Ishikawa (cell line): ENCODE data around the gene DERA.

Source experiments
- CEBPB ChIP-seq: IDR thresholded peaks from 2 replicates; pipeline ENCODE4 v1.6.1; 2012
- CREB1 ChIP-seq: IDR thresholded peaks from 2 replicates; pipeline ENCODE4 v1.6.1; 2012; ENCODE audit warnings: low read depth
- EGR1 ChIP-seq: IDR thresholded peaks from 2 replicates; pipeline ENCODE4 v1.6.1; 2012
- EP300 ChIP-seq: IDR thresholded peaks from 2 replicates; pipeline ENCODE4 v1.6.1; 2012; ENCODE audit warnings: borderline replicate concordance
- MAX ChIP-seq: IDR thresholded peaks from 2 replicates; pipeline ENCODE4 v1.6.1; 2012
- NFIC ChIP-seq: IDR thresholded peaks from 2 replicates; pipeline ENCODE4 v1.6.1; 2012
- RAD21 ChIP-seq: IDR thresholded peaks from 2 replicates; pipeline ENCODE4 v1.6.1; 2012; ENCODE audit warnings: low read depth
- REST ChIP-seq: IDR thresholded peaks from 2 replicates; pipeline ENCODE4 v1.6.1; 2012; ENCODE audit warnings: low read depth, mild to moderate bottlenecking
- TAF1 ChIP-seq: IDR thresholded peaks from 2 replicates; pipeline ENCODE4 v1.6.1; 2012; ENCODE audit warnings: low read depth, mild to moderate bottlenecking
- TCF12 ChIP-seq: IDR thresholded peaks from 2 replicates; pipeline ENCODE4 v1.6.1; 2012; ENCODE audit warnings: low read depth
- TEAD4 ChIP-seq: IDR thresholded peaks from 2 replicates; pipeline ENCODE4 v1.6.1; 2012
- USF1 ChIP-seq: IDR thresholded peaks from 2 replicates; pipeline ENCODE4 v1.6.1; 2012
- YY1 ChIP-seq: IDR thresholded peaks from 2 replicates; pipeline ENCODE4 v1.6.1; 2012; ENCODE audit warnings: low read depth
- ZBTB7A ChIP-seq: IDR thresholded peaks from 2 replicates; pipeline ENCODE4 v1.6.1; 2012; ENCODE audit warnings: low read depth

The DERA gene

DNA sequence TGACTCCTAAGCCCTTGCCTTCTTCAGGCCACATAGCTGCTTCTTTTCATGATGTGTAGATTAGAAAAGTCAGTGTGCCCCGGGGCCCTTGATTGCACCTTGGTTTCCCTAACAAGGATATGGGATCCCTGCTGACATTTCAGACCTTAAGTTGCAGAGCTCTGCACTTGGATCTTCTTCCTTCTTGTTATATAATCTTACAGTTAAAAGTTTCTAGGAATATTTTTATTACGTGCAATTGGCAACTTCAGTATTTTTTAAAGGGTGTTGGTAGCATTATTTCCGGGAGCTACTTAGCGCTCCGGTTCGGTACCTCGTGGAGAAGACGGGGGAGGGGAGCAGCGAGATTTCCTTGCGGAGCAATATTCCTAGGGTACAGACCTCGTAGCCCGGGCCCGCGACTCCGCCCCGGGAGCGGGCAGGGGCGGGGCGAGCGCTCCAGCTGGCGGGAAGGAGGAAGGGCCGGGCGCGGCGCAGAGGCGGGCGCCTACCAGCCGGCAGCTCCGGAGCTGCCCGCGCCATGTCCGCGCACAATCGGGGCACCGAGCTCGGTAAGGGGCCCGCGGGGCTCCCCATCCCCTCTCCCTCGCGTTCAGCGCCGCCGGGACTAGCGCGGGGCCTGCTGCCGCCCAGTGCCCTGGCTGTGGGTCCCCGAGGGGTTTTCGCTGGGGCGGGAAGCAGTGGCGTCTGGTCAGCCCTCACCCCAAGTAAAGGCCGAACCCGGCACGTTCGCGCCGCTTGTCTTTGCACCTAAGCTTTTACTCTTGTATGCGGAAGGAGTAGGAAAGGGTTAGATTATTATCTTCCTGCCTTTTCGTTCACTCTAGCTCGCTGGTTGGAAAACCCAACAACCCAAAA, at the start of gene DERA:
TSS of gene DERA (plus strand) at position 469 of the 858 bp plus-strand sequence. CDS start at position 521, 52 bp downstream.
- peak; percentile 88 for TF ChIP-seq MAX
- peak; percentile 9; the same call in 1 of the 2 replicates for TF ChIP-seq REST
- TF ChIP-seq CEBPB = no peak
- TF ChIP-seq EGR1 = no peak
- TF ChIP-seq RAD21 = no peak
- TF ChIP-seq CREB1 = no peak
- 0 out of 2 replicates have a peak, but pooled peaks have one; percentile 4 for TF ChIP-seq TEAD4
- TF ChIP-seq TCF12 = peak; percentile 56; the same call in 1 of the 2 replicates
- TF ChIP-seq TAF1 = peak; percentile 74
- TF ChIP-seq YY1 = peak; percentile 73
- 0 out of 2 replicates have a peak, but pooled peaks have one; percentile 15 for TF ChIP-seq NFIC
- TF ChIP-seq USF1 = no peak

DNA sequence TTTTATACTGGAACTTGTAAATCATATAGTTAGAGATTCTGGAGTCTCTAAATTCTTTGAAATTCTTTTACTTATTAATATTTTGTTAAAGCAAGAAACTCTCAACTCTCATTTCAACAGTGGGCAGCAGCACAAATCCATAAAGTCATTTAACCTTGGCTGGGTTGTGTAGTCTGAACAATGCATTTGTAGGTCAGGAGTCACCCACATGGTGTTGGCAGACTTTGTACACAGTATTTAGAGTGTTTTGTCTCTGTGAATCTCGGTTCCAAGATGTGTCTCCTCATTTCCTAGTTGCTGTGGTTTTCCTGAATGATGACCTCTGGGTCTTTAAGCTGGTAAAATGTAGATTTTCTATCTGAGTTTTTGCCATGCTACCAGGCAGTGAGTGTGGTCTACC, 49.7 kb upstream of the DERA start:
- no peak for TF ChIP-seq CEBPB
- no peak for TF ChIP-seq TCF12
- no peak for TF ChIP-seq CREB1
- no peak for TF ChIP-seq TEAD4
- TF ChIP-seq RAD21 = no peak
- no peak for TF ChIP-seq EGR1
- no peak for TF ChIP-seq NFIC
- TF ChIP-seq REST = no peak
- TF ChIP-seq EP300 = no peak
- no peak for TF ChIP-seq ZBTB7A

DNA sequence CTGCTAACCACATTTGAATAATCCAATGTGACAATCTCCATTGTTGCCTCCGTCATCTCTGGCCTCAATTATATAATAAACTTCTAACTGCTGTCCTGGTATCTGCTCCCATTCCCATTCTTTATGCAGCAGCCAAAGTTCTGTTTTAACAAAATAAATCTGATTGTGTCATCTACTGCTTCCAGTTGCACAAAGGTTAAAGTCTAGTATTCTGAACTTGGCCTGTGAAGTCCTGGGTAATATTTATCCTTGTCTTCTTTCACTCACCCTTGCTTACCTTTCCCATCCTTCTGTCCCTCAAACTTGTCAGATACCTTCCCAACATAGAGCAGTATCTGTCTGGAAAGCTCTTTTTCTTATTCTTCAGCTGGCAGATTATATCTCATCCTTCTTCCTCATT, 48.3 kb upstream of the DERA start:
- TF ChIP-seq ZBTB7A (no peak), EP300 (no peak), USF1 (no peak)

DNA sequence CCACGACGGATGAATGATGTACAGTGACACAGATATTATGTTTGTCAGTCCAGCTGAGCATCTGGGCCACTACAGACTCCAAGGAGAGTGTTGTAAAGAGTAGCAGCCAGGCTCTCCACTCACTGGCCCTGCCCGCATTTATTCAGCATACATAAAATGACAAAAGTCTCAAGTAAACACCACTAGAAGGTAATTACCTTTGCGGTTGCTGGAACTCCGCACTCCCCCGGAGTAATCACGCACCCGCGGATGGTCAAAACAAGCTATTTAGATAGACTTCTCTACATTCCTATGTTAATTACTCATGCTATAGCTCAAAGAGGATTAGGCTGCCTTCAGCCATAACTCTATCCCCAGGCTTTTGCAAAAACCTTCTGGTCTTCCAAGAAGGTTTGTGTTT, 47.8 kb upstream of the DERA start:
- no peak for TF ChIP-seq TAF1
- no peak for TF ChIP-seq RAD21
- no peak for TF ChIP-seq REST
- no peak for TF ChIP-seq NFIC
- TF ChIP-seq EP300 = no peak

DNA sequence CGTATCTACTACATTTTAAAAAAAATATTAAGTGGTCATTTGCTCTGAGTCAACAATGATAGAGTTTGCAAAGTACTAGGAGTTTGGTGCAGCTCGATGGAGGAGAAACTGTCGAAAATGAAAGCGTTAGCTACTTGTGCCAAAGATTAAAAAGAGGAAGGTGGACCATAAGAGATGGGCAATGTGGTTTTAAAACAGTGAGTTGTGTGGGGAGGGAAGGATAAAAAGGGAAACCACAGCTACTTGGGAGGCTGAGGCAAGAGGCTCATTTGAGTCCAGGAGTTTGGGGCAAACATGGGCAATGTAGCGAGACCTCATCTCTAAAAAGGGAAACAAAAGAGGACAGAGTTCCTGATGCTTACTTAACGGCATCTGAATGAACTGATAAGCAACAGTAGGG, 47.1 kb upstream of the DERA start:
- TF ChIP-seq TEAD4 (no peak), YY1 (no peak), USF1 (no peak), MAX (no peak), CEBPB (no peak), TCF12 (no peak), EGR1 (no peak), TAF1 (no peak), REST (no peak)
